SU-DHL-6 (cell line): Measurements from ENCODE around the gene DYNC1LI1.
A peak's percentile ranks its signal among the peaks of the same experiment; 100 is the strongest.

Experiments
- H2AFZ ChIP-seq: fragments of 200-600 bp; sonication (generic); 2 replicates; pipeline ENCODE4 v1.6.1; 2014; ENCODE audit warnings: low read depth, mild to moderate bottlenecking, moderate library complexity, mixed read lengths, antibody characterized with exemption, low read length; ENCODE audit not compliant: severe bottlenecking
- H3F3A ChIP-seq: fragments of 200-600 bp; shearing (Covaris generic); 2 replicates; pipeline ENCODE4 v1.6.0; 2016; ENCODE audit warnings: antibody characterized with exemption, mild to moderate bottlenecking; ENCODE audit not compliant: insufficient read depth
- H3K27ac ChIP-seq: fragments of 200-600 bp; sonication (generic); 2 replicates; pipeline ENCODE4 v1.5.1; 2016; ENCODE audit warnings: low read depth, mild to moderate bottlenecking, low read length, moderate library complexity, mixed read lengths
- H3K27me3 ChIP-seq: fragments of 200-600 bp; sonication (generic), shearing (Covaris generic); 2 replicates; pipeline ENCODE4 v1.6.0; 2014; ENCODE audit warnings: mild to moderate bottlenecking, low read length
- H3K36me3 ChIP-seq: fragments of 200-600 bp; sonication (generic); 2 replicates; pipeline ENCODE4 v1.6.1; 2014; ENCODE audit warnings: mild to moderate bottlenecking, low read length, mixed read lengths
- H3K4me2 ChIP-seq: fragments of 300-600, 200-600 bp; shearing (Covaris generic), sonication (generic); 2 replicates; pipeline ENCODE4 v1.6.0; 2014; ENCODE audit warnings: low read length, low read depth, mild to moderate bottlenecking; ENCODE audit not compliant: poor library complexity, severe bottlenecking
- H3K4me3 ChIP-seq: fragments of 200-600 bp; sonication (generic); 2 replicates; pipeline ENCODE4 v1.5.1; 2014; ENCODE audit warnings: antibody characterized with exemption, low read length, mild to moderate bottlenecking, mixed read lengths; ENCODE audit not compliant: insufficient read depth, poor library complexity, severe bottlenecking
- H3K79me2 ChIP-seq: fragments of 200-600 bp; sonication (generic); 2 replicates; pipeline ENCODE4 v1.6.1; 2014; ENCODE audit warnings: mild to moderate bottlenecking, low read length, moderate library complexity; ENCODE audit not compliant: insufficient read depth
- H3K9ac ChIP-seq: fragments of 200-600 bp; sonication (generic); 2 replicates; pipeline ENCODE4 v1.7.0; 2014; ENCODE audit warnings: mild to moderate bottlenecking, low read length
- H3K9me2 ChIP-seq: fragments of 200-600 bp; sonication (generic); replicated peaks from 2 replicates; pipeline ENCODE4 v1.6.1; 2014; ENCODE audit warnings: low read length; ENCODE audit not compliant: insufficient read depth
- H3K9me3 ChIP-seq: fragments of 200-600 bp; sonication (generic); 2 replicates; pipeline ENCODE4 v1.6.1; 2014; ENCODE audit warnings: low read length, mixed read lengths; ENCODE audit not compliant: insufficient read depth
- H4K20me1 ChIP-seq: fragments of 200-600 bp; sonication (generic); 2 replicates; pipeline ENCODE4 v1.6.1; 2014; ENCODE audit warnings: low read depth, mild to moderate bottlenecking, antibody characterized with exemption, low read length, moderate library complexity, mixed read lengths
- EZH2phosphoT487 ChIP-seq: fragments of 200-600 bp; sonication (generic), shearing (Covaris generic); conservative IDR thresholded peaks from 2 replicates; pipeline ENCODE4 v1.6.1; 2018; ENCODE audit warnings: mild to moderate bottlenecking, antibody characterized with exemption, low read length, moderate library complexity, mixed read lengths
- TF ChIP-seq, protein P1 (sequence below): fragments of 200-600 bp; sonication (generic); IDR thresholded peaks from one replicate; pipeline ENCODE4 v1.5.1; 2017; ENCODE audit warnings: antibody characterized with exemption, mild to moderate bottlenecking, low read length, moderate library complexity; ENCODE audit not compliant: insufficient read depth, poor library complexity, severe bottlenecking

The DYNC1LI1 gene

GRCh38 chr3:32498992-32499391 lies 71.7 kb downstream of the DYNC1LI1 start:
- Histone ChIP-seq H3K9me2 (no peaks in the 10 kb centered on the region), H3K9ac (no peak overlapping the region), H2AFZ (no peak overlapping the region), H3K4me3 (no peak overlapping the region), H4K20me1 (0 out of 2 replicates have a peak, but pooled peaks cover 6% of the 10 kb centered on the region), H3K36me3 (peaks cover 9% of the 10 kb centered on the region; the same call in 1 of the 2 replicates), H3K79me2 (peaks cover 42% of the 10 kb centered on the region), H3K27me3 (no peaks in the 10 kb centered on the region), H3K4me2 (peak overlapping the region; percentile 39), H3F3A (peaks cover 6% of the 10 kb centered on the region; the same call in 1 of the 2 replicates), H3K9me3 (no peaks in the 10 kb centered on the region), H3K27ac (no peak overlapping the region)
- no peak for TF ChIP-seq EZH2phosphoT487
- TF ChIP-seq, protein P1, sequence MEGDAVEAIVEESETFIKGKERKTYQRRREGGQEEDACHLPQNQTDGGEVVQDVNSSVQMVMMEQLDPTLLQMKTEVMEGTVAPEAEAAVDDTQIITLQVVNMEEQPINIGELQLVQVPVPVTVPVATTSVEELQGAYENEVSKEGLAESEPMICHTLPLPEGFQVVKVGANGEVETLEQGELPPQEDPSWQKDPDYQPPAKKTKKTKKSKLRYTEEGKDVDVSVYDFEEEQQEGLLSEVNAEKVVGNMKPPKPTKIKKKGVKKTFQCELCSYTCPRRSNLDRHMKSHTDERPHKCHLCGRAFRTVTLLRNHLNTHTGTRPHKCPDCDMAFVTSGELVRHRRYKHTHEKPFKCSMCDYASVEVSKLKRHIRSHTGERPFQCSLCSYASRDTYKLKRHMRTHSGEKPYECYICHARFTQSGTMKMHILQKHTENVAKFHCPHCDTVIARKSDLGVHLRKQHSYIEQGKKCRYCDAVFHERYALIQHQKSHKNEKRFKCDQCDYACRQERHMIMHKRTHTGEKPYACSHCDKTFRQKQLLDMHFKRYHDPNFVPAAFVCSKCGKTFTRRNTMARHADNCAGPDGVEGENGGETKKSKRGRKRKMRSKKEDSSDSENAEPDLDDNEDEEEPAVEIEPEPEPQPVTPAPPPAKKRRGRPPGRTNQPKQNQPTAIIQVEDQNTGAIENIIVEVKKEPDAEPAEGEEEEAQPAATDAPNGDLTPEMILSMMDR, result no peak

GRCh38 chr3:32498252-32498651 lies 72.4 kb downstream of the DYNC1LI1 start:
- peak overlapping the region; percentile 7 for H3K4me2 ChIP-seq
- H3K9ac ChIP-seq, result no peak overlapping the region
- no peak overlapping the region for H2AFZ ChIP-seq
- no peaks in the 10 kb centered on the region for H3K27me3 ChIP-seq
- no peak for TF ChIP-seq EZH2phosphoT487
- TF ChIP-seq, protein P1, result no peak
- H3K4me3 ChIP-seq, result no peak overlapping the region
- no peaks in the 10 kb centered on the region for H3K9me3 ChIP-seq
- peaks cover 49% of the 10 kb centered on the region for H3K79me2 ChIP-seq
- H3K9me2 ChIP-seq, result no peaks in the 10 kb centered on the region
- H4K20me1 ChIP-seq, result 0 out of 2 replicates have a peak, but pooled peaks cover 6% of the 10 kb centered on the region
- H3F3A ChIP-seq, result peaks cover 6% of the 10 kb centered on the region; the same call in 1 of the 2 replicates
- H3K36me3 ChIP-seq, result peaks cover 9% of the 10 kb centered on the region; the same call in 1 of the 2 replicates
- H3K27ac ChIP-seq, result no peak overlapping the region

DNA sequence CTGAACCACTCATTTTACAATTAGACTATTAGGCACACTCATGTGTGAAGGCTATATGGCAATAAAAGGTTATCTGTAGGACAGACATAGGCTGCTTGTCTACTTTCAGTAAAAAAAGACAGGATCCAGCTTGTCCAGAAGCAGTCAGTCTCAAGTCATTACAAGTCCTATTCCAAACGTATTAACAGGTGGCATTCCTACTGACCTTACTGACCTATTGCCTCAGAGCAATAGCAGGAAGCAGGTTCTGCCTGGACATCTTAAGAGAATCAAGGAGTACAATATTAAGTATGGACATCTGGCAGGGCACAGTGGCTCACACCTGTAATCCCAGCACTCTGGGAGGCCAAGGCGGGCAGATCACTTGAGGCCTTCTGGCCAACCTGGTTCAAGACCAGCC lies 75.0 kb downstream of the DYNC1LI1 start:
- Histone ChIP-seq H4K20me1 (0 out of 2 replicates have a peak, but pooled peaks cover 6% of the 10 kb centered on the region), H3K9me2 (no peaks in the 10 kb centered on the region), H3K4me3 (no peak overlapping the region), H3K4me2 (no peak overlapping the region), H3F3A (peaks cover 6% of the 10 kb centered on the region; the same call in 1 of the 2 replicates), H3K79me2 (peaks cover 30% of the 10 kb centered on the region), H3K36me3 (peaks cover 9% of the 10 kb centered on the region; the same call in 1 of the 2 replicates), H3K9me3 (no peaks in the 10 kb centered on the region), H2AFZ (no peak overlapping the region), H3K27ac (no peak overlapping the region), H3K27me3 (no peaks in the 10 kb centered on the region), H3K9ac (no peak overlapping the region)
- TF ChIP-seq EZH2phosphoT487, result no peak
- TF ChIP-seq, protein P1, result no peak
